C4-2B (cell line): ENCODE data around the gene NFKB1.

Source experiments
- H3K27ac ChIP-seq: fragments of 450-650 bp; 2 replicates; pipeline ENCODE4 v1.5.1; 2017
- CTCF ChIP-seq: fragments of 450-650 bp; conservative IDR thresholded peaks from 2 replicates; pipeline ENCODE4 v1.5.1; 2017; ENCODE audit warnings: mild to moderate bottlenecking
- ZFX ChIP-seq: fragments of 450-650 bp; IDR thresholded peaks from 2 replicates; pipeline ENCODE4 v1.6.1; 2017

NFKB1 gene

GRCh38 chr4:102632241-102633065 is 131.3 kb downstream of the NFKB1 start:
- TF ChIP-seq ZFX (no peak), CTCF (no peak)
- no peak overlapping the region for H3K27ac ChIP-seq

GRCh38 chr4:102633100-102633499 is 131.9 kb downstream of the NFKB1 start:
- TF ChIP-seq CTCF (no peak), ZFX (no peak)
- H3K27ac ChIP-seq = no peak overlapping the region

- H3K27ac ChIP-seq = no peak overlapping the region
- TF ChIP-seq ZFX = no peak
These were observed 136.2 kb downstream of the NFKB1 start for GRCh38 chr4:102637391-102637790.

- no peak overlapping the region for H3K27ac ChIP-seq
- no peak for TF ChIP-seq ZFX
- TF ChIP-seq CTCF = no peak
These were observed 137.5 kb downstream of the NFKB1 start for GRCh38 chr4:102638621-102639020.

GRCh38 chr4:102639598-102639997 is 138.4 kb downstream of the NFKB1 start:
- TF ChIP-seq CTCF (no peak), ZFX (no peak)
- H3K27ac ChIP-seq = no peak overlapping the region

- H3K27ac ChIP-seq = no peak overlapping the region
- TF ChIP-seq CTCF (no peak), ZFX (no peak)
These were observed 139.5 kb downstream of the NFKB1 start for GRCh38 chr4:102640669-102641068.

- no peak overlapping the region for H3K27ac ChIP-seq
- TF ChIP-seq CTCF (no peak), ZFX (no peak)
These were observed 140.6 kb downstream of the NFKB1 start for GRCh38 chr4:102641793-102642192.

- H3K27ac ChIP-seq = no peak overlapping the region
- TF ChIP-seq ZFX (no peak), CTCF (no peak)
These were observed 141.6 kb downstream of the NFKB1 start for GRCh38 chr4:102642631-102643298.
